Activated B cell treated with CpG ODN at 0.5 μM for 24 hours (primary cell): ENCODE results near the gene KIF21A. TPM values are rescaled to one million over a fixed set of nuclear protein-coding genes. Genes with fewer than 3 reads are reported as not detected.

ENCODE experiments used
- ATAC-seq: fragments of 200-7000 bp; cut with Tn5 transposase; one replicate; pipeline ENCODE4 v1.10.0; 2021; ENCODE audit warnings: low read depth, mild to moderate bottlenecking, moderate library complexity
- CTCF ChIA-PET: fragments of 350-600 bp; sonication (Branson Sonifier 250); formaldehyde crosslinking; loops from one replicate; lab custom pipeline; 2021; ENCODE audit warnings: antibody characterized with exemption; lab: Charles Lee
- POLR2A ChIA-PET: fragments of 350-600 bp; sonication (Branson Sonifier 250); formaldehyde crosslinking; loops from one replicate; lab custom pipeline; 2021; ENCODE audit warnings: antibody characterized with exemption; lab: Charles Lee
- DNase-seq: peaks from one replicate; pipeline ENCODE4 v3.0.0; 2022
- H3K27ac Mint-ChIP-seq: one replicate; pipeline ENCODE4 v1.8.0; 2020; ENCODE audit warnings: mixed read lengths
- H3K27me3 Mint-ChIP-seq: one replicate; pipeline ENCODE4 v1.8.0; 2021; ENCODE audit warnings: mixed read lengths
- H3K36me3 Mint-ChIP-seq: one replicate; pipeline ENCODE4 v1.8.0; 2021; ENCODE audit warnings: low read depth, mixed read lengths
- H3K4me1 Mint-ChIP-seq: one replicate; pipeline ENCODE4 v1.8.0; 2021; ENCODE audit warnings: mixed read lengths
- H3K4me3 Mint-ChIP-seq: one replicate; pipeline ENCODE4 v1.8.0; 2020; ENCODE audit warnings: mild to moderate bottlenecking, mixed read lengths
- H3K9me3 Mint-ChIP-seq: one replicate; pipeline ENCODE4 v1.8.0; 2020; ENCODE audit warnings: mixed read lengths
- CTCF ChIP-seq: fragments of 200-600 bp; IDR thresholded peaks from one replicate; pipeline ENCODE4 v1.8.0; 2022; ENCODE audit warnings: antibody characterized with exemption, mild to moderate bottlenecking
- intact Hi-C: fragments of 100-400 bp; cut with micrococcal nuclease; formaldehyde crosslinking; loops from one replicate; pipeline ENCODE4 v1.15.1; 2024
- total RNA-seq: library from RNA; stranded (reverse); gene quantifications from 2 replicates; pipeline ENCODE4 v1.2.3, GENCODE V29; 2022

KIF21A gene
- total RNA-seq, 1 donor from 2014 or later = 7.6 TPM

GRCh38 chr12:39402922-39403321 lies 40.0 kb downstream of the KIF21A start:
- no peak overlapping the region for H3K27ac Mint-ChIP-seq
- DNase-seq = no peak
- no peak for TF ChIP-seq CTCF
- intact Hi-C loops = no loop called here
- no peaks in the 10 kb centered on the region for H3K4me1 Mint-ChIP-seq
- H3K27me3 Mint-ChIP-seq = no peaks in the 10 kb centered on the region
- H3K9me3 Mint-ChIP-seq = no peaks in the 10 kb centered on the region
- ATAC-seq = no peak
- no peaks in the 10 kb centered on the region for H3K36me3 Mint-ChIP-seq
- CTCF ChIA-PET = no interaction called here
- POLR2A ChIA-PET = no interaction called here
- no peak overlapping the region for H3K4me3 Mint-ChIP-seq

DNA sequence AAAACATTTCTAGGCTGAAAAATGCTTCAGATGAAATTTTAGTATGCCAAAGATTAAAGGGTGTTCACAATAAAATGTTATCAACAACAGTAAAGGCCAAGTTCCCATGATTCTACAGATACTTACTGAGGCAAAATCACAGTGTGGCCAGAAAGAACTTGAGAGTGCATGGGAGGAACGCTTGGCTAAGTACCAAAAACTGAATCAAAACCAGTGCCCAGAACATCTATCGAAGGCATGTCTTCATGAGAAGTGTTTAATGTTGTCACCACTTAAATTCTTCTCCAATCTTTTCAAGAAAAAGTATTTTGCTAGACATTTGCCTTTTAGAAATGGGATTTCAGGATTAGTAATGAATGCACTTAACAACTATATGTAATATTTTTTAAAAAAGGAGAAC lies 41.5 kb downstream of the KIF21A start:
- no peak for TF ChIP-seq CTCF
- Mint-ChIP-seq H3K4me3 (no peak overlapping the region), H3K9me3 (no peaks in the 10 kb centered on the region), H3K36me3 (no peaks in the 10 kb centered on the region), H3K27ac (no peak overlapping the region), H3K27me3 (no peaks in the 10 kb centered on the region), H3K4me1 (no peaks in the 10 kb centered on the region)
- ChIA-PET POLR2A (no interaction called here), CTCF (no interaction called here)
- intact Hi-C loops = no loop called here
- no peak for ATAC-seq
- DNase-seq = no peak

GRCh38 chr12:39395866-39396265 lies 47.1 kb downstream of the KIF21A start:
- Mint-ChIP-seq H3K4me3 (no peak overlapping the region), H3K4me1 (no peaks in the 10 kb centered on the region), H3K27ac (no peak overlapping the region), H3K36me3 (no peaks in the 10 kb centered on the region), H3K9me3 (no peaks in the 10 kb centered on the region), H3K27me3 (peaks cover 2% of the 10 kb centered on the region)
- ChIA-PET CTCF (no interaction called here), POLR2A (no interaction called here)
- DNase-seq = no peak
- no peak for TF ChIP-seq CTCF
- intact Hi-C loops = no loop called here
- no peak for ATAC-seq

GRCh38 chr12:39393890-39394289 lies 49.0 kb downstream of the KIF21A start:
- Mint-ChIP-seq H3K4me3 (no peak overlapping the region), H3K27me3 (peaks cover 2% of the 10 kb centered on the region), H3K9me3 (no peaks in the 10 kb centered on the region), H3K36me3 (no peaks in the 10 kb centered on the region), H3K4me1 (no peaks in the 10 kb centered on the region), H3K27ac (no peak overlapping the region)
- intact Hi-C loops = no loop called here
- no peak for TF ChIP-seq CTCF
- POLR2A ChIA-PET = no interaction called here
- CTCF ChIA-PET = no interaction called here
- no peak for ATAC-seq
- no peak for DNase-seq

- ChIA-PET POLR2A (no interaction called here), CTCF (no interaction called here)
- no peak overlapping the region for H3K27ac Mint-ChIP-seq
- no peak overlapping the region for H3K4me3 Mint-ChIP-seq
- H3K4me1 Mint-ChIP-seq = no peaks in the 10 kb centered on the region
- H3K27me3 Mint-ChIP-seq = peaks cover 2% of the 10 kb centered on the region
- intact Hi-C loops = no loop called here
- H3K9me3 Mint-ChIP-seq = no peaks in the 10 kb centered on the region
- DNase-seq = no peak
- TF ChIP-seq CTCF = no peak
- no peaks in the 10 kb centered on the region for H3K36me3 Mint-ChIP-seq
- no peak for ATAC-seq
Measured at GRCh38 chr12:39393179-39393578, 49.7 kb downstream of the KIF21A start.
